ENCODE measurements around the gene ZCWPW2. TPM values are rescaled to one million over a fixed set of nuclear protein-coding genes. Genes with fewer than 3 reads are reported as not detected.

The ZCWPW2 gene
- polyA plus RNA-seq (2013, experiment 1 of 2) = 0.85 TPM
- 1.2 TPM for polyA plus RNA-seq (2013, experiment 2 of 2)

GRCh38 chr3:28348629-28349468, at the start of gene ZCWPW2, which contains the start of gene AZI2:
Gene ZCWPW2 (plus strand): TSS chr3:28348721. CDS start chr3:28413069, 64,348 bp downstream.
Gene AZI2 (minus strand): TSS chr3:28348824. CDS start chr3:28340617, 8,207 bp downstream.
- H3K27ac ChIP-seq (ENCODE audit: low read depth, low read length, severe bottlenecking) = peak within 1 kb of the TSS; percentile 99
- H3K4me3 ChIP-seq (ENCODE audit: extremely low read depth, insufficient read depth, low read length, poor library complexity, severe bottlenecking) = peak within 1 kb of the TSS; percentile 84
- H3K36me3 ChIP-seq (ENCODE audit: control insufficient read depth, insufficient read depth, low read length) = no peaks in the 10 kb centered on the region
- no peaks in the 10 kb centered on the region for H3K4me1 ChIP-seq (ENCODE audit: control insufficient read depth, insufficient read depth, low read length, poor library complexity, severe bottlenecking)
- H3K9me3 ChIP-seq (ENCODE audit: control insufficient read depth, low read length) = no peaks in the 10 kb centered on the region
- WGBS, 2 experiments (ENCODE audit: insufficient coverage in 2 of 2) = 0% methylated on average over 66 to 69 of the region's 83 CpGs

- Histone ChIP-seq H3K4me1 (ENCODE audit: control insufficient read depth, insufficient read depth, low read length, poor library complexity, severe bottlenecking) (no peaks in the 10 kb centered on the region), H3K27ac (ENCODE audit: low read depth, low read length, severe bottlenecking) (no peak overlapping the region), H3K36me3 (ENCODE audit: control insufficient read depth, insufficient read depth, low read length) (no peaks in the 10 kb centered on the region), H3K9me3 (ENCODE audit: control insufficient read depth, low read length) (no peaks in the 10 kb centered on the region), H3K4me3 (ENCODE audit: extremely low read depth, insufficient read depth, low read length, poor library complexity, severe bottlenecking) (no peak overlapping the region)
- WGBS, 2 experiments (ENCODE audit: insufficient coverage in 2 of 2) = no CpG with 5 or more reads among the region's 1 CpG
Observed at GRCh38 chr3:28299705-28300104, 48.8 kb upstream of the ZCWPW2 start.

GRCh38 chr3:28300345-28300962, 48.1 kb upstream of the ZCWPW2 start:
- H3K9me3 ChIP-seq (ENCODE audit: control insufficient read depth, low read length) = no peaks in the 10 kb centered on the region
- 90% methylated on average over 2 of the region's 5 CpGs; no CpG with 5 or more reads in 1 of the 2 experiments for whole genome bisulfite sequencing, 2 experiments (ENCODE audit: insufficient coverage in 2 of 2)
- H3K36me3 ChIP-seq (ENCODE audit: control insufficient read depth, insufficient read depth, low read length) = no peaks in the 10 kb centered on the region
- no peak overlapping the region for H3K27ac ChIP-seq (ENCODE audit: low read depth, low read length, severe bottlenecking)
- H3K4me3 ChIP-seq (ENCODE audit: extremely low read depth, insufficient read depth, low read length, poor library complexity, severe bottlenecking) = no peak overlapping the region
- H3K4me1 ChIP-seq (ENCODE audit: control insufficient read depth, insufficient read depth, low read length, poor library complexity, severe bottlenecking) = no peaks in the 10 kb centered on the region

GRCh38 chr3:28301688-28302087, 46.8 kb upstream of the ZCWPW2 start:
- H3K4me3 ChIP-seq (ENCODE audit: extremely low read depth, insufficient read depth, low read length, poor library complexity, severe bottlenecking) = no peak overlapping the region
- no peaks in the 10 kb centered on the region for H3K36me3 ChIP-seq (ENCODE audit: control insufficient read depth, insufficient read depth, low read length)
- no peaks in the 10 kb centered on the region for H3K9me3 ChIP-seq (ENCODE audit: control insufficient read depth, low read length)
- H3K27ac ChIP-seq (ENCODE audit: low read depth, low read length, severe bottlenecking) = no peak overlapping the region
- 100% methylated on average over 2 of the region's 4 CpGs for WGBS, 2 experiments (ENCODE audit: insufficient coverage in 2 of 2)
- H3K4me1 ChIP-seq (ENCODE audit: control insufficient read depth, insufficient read depth, low read length, poor library complexity, severe bottlenecking) = no peaks in the 10 kb centered on the region

GRCh38 chr3:28308196-28308595, 40.3 kb upstream of the ZCWPW2 start:
- Histone ChIP-seq H3K36me3 (ENCODE audit: control insufficient read depth, insufficient read depth, low read length) (no peaks in the 10 kb centered on the region), H3K4me3 (ENCODE audit: extremely low read depth, insufficient read depth, low read length, poor library complexity, severe bottlenecking) (no peak overlapping the region), H3K9me3 (ENCODE audit: control insufficient read depth, low read length) (no peaks in the 10 kb centered on the region), H3K27ac (ENCODE audit: low read depth, low read length, severe bottlenecking) (no peak overlapping the region), H3K4me1 (ENCODE audit: control insufficient read depth, insufficient read depth, low read length, poor library complexity, severe bottlenecking) (no peaks in the 10 kb centered on the region)
- 100% methylated on average over 1 of the region's 3 CpGs; no CpG with 5 or more reads in 1 of the 2 experiments for WGBS, 2 experiments (ENCODE audit: insufficient coverage in 2 of 2)

- Histone ChIP-seq H3K27ac (ENCODE audit: low read depth, low read length, severe bottlenecking) (no peak overlapping the region), H3K36me3 (ENCODE audit: control insufficient read depth, insufficient read depth, low read length) (no peaks in the 10 kb centered on the region), H3K4me3 (ENCODE audit: extremely low read depth, insufficient read depth, low read length, poor library complexity, severe bottlenecking) (no peak overlapping the region), H3K4me1 (ENCODE audit: control insufficient read depth, insufficient read depth, low read length, poor library complexity, severe bottlenecking) (no peaks in the 10 kb centered on the region), H3K9me3 (ENCODE audit: control insufficient read depth, low read length) (no peaks in the 10 kb centered on the region)
- 88 to 100% methylated on average over 1 of the region's 1 CpG for WGBS, 2 experiments (ENCODE audit: insufficient coverage in 2 of 2)
Observed at GRCh38 chr3:28315711-28316110, 32.8 kb upstream of the ZCWPW2 start.

GRCh38 chr3:28316226-28316625, 32.3 kb upstream of the ZCWPW2 start:
- Histone ChIP-seq H3K4me1 (ENCODE audit: control insufficient read depth, insufficient read depth, low read length, poor library complexity, severe bottlenecking) (no peaks in the 10 kb centered on the region), H3K4me3 (ENCODE audit: extremely low read depth, insufficient read depth, low read length, poor library complexity, severe bottlenecking) (no peak overlapping the region), H3K27ac (ENCODE audit: low read depth, low read length, severe bottlenecking) (no peak overlapping the region), H3K36me3 (ENCODE audit: control insufficient read depth, insufficient read depth, low read length) (no peaks in the 10 kb centered on the region), H3K9me3 (ENCODE audit: control insufficient read depth, low read length) (no peaks in the 10 kb centered on the region)
- no CpG with 5 or more reads among the region's 2 CpGs for WGBS, 2 experiments (ENCODE audit: insufficient coverage in 2 of 2)

GRCh38 chr3:28317438-28318022, 31.0 kb upstream of the ZCWPW2 start:
- WGBS, 2 experiments (ENCODE audit: insufficient coverage in 2 of 2) = no CpG with 5 or more reads among the region's 2 CpGs

GRCh38 chr3:28320981-28321380, 27.5 kb upstream of the ZCWPW2 start:
- Histone ChIP-seq H3K36me3 (ENCODE audit: control insufficient read depth, insufficient read depth, low read length) (peaks cover 17% of the 10 kb centered on the region), H3K9me3 (ENCODE audit: control insufficient read depth, low read length) (no peaks in the 10 kb centered on the region), H3K4me1 (ENCODE audit: control insufficient read depth, insufficient read depth, low read length, poor library complexity, severe bottlenecking) (no peaks in the 10 kb centered on the region)

More at GRCh38 chr3:28317438-28318022, 31.0 kb upstream of the ZCWPW2 start:
- Histone ChIP-seq H3K4me3 (ENCODE audit: extremely low read depth, insufficient read depth, low read length, poor library complexity, severe bottlenecking) (no peak overlapping the region), H3K4me1 (ENCODE audit: control insufficient read depth, insufficient read depth, low read length, poor library complexity, severe bottlenecking) (no peaks in the 10 kb centered on the region), H3K27ac (ENCODE audit: low read depth, low read length, severe bottlenecking) (no peak overlapping the region), H3K36me3 (ENCODE audit: control insufficient read depth, insufficient read depth, low read length) (no peaks in the 10 kb centered on the region), H3K9me3 (ENCODE audit: control insufficient read depth, low read length) (no peaks in the 10 kb centered on the region)

GRCh38 chr3:28322464-28322863, 26.1 kb upstream of the ZCWPW2 start:
- no CpG with 5 or more reads among the region's 1 CpG for WGBS, 2 experiments (ENCODE audit: insufficient coverage in 2 of 2)
- Histone ChIP-seq H3K27ac (ENCODE audit: low read depth, low read length, severe bottlenecking) (no peak overlapping the region), H3K9me3 (ENCODE audit: control insufficient read depth, low read length) (no peaks in the 10 kb centered on the region), H3K4me1 (ENCODE audit: control insufficient read depth, insufficient read depth, low read length, poor library complexity, severe bottlenecking) (no peaks in the 10 kb centered on the region), H3K4me3 (ENCODE audit: extremely low read depth, insufficient read depth, low read length, poor library complexity, severe bottlenecking) (no peak overlapping the region), H3K36me3 (ENCODE audit: control insufficient read depth, insufficient read depth, low read length) (peaks cover 24% of the 10 kb centered on the region)

More at GRCh38 chr3:28320981-28321380, 27.5 kb upstream of the ZCWPW2 start:
- Histone ChIP-seq H3K27ac (ENCODE audit: low read depth, low read length, severe bottlenecking) (no peak overlapping the region), H3K4me3 (ENCODE audit: extremely low read depth, insufficient read depth, low read length, poor library complexity, severe bottlenecking) (no peak overlapping the region)
